Measurements from ENCODE around the gene CHD5. TPM values are rescaled to one million over a fixed set of nuclear protein-coding genes. Genes with fewer than 3 reads are reported as not detected.

CHD5 gene
- total and polyA plus RNA-seq, 2 of the 4 experiments (the other 2 are of a cell fraction), result under 0.01 to 0.09 TPM

- intact Hi-C loops (cut with micrococcal nuclease), result no loop called here
- Histone ChIP-seq H3K9me3 (ENCODE audit: control insufficient read depth, insufficient read depth, low read length) (no peaks in the 10 kb centered on the region), H3K56ac (ENCODE audit: extremely low read depth, insufficient read depth, low read length) (no peak overlapping the region), H3K4me3 (ENCODE audit: insufficient read depth, low read depth, low read length) (no peak overlapping the region), H4K91ac (ENCODE audit: insufficient read depth, low read depth, low read length) (no peak overlapping the region), H2AFZ (replicated peaks; ENCODE audit: low read length, poor library complexity) (no peak overlapping the region), H2BK20ac (ENCODE audit: low read depth, low read length) (no peak overlapping the region), H3K4ac (ENCODE audit: low read depth, low read length) (no peak overlapping the region), H2AK5ac (ENCODE audit: low read depth, low read length) (no peak overlapping the region), H3K4me2 (ENCODE audit: low read depth, low read length) (no peak overlapping the region), H2AK9ac (replicated peaks; ENCODE audit: low read depth, low read length, poor library complexity) (no peak overlapping the region), H3K9ac (ENCODE audit: low read depth, low read length) (no peak overlapping the region), H4K20me1 (ENCODE audit: insufficient read depth, low read length) (no peaks in the 10 kb centered on the region; the same call in 1 of the 2 replicates), H2BK5ac (ENCODE audit: low read depth, low read length, poor library complexity, severe bottlenecking) (no peak overlapping the region), H3K4me1 (ENCODE audit: control insufficient read depth, insufficient read depth, low read length) (no peaks in the 10 kb centered on the region), H3K36me3 (ENCODE audit: control insufficient read depth, insufficient read depth, low read length) (peaks cover 11% of the 10 kb centered on the region), H3K9me1 (ENCODE audit: insufficient read depth, low read length) (no peaks in the 10 kb centered on the region; the same call in 1 of the 2 replicates), H3K23ac (ENCODE audit: low read depth, low read length) (no peak overlapping the region), H2BK15ac (ENCODE audit: low read depth, low read length) (no peak overlapping the region), H4K8ac (ENCODE audit: low read depth in 2 of 2, low read length in 2 of 2) (no peak overlapping the region), H3K18ac (ENCODE audit: low read depth, low read length) (no peak overlapping the region), H4K5ac (ENCODE audit: low read depth, low read length) (no peak overlapping the region), H3K14ac (replicated peaks; ENCODE audit: low read depth, low read length) (no peak overlapping the region), H3K27ac (ENCODE audit: insufficient read depth, low read length) (no peak overlapping the region), H3K79me1 (ENCODE audit: low read depth in 1 of 2, low read length in 2 of 2) (no peaks in the 10 kb centered on the region; a peak in 1 of 4 replicates), H3K27me3 (ENCODE audit: control insufficient read depth, insufficient read depth, low read length) (no peaks in the 10 kb centered on the region), H2BK120ac (ENCODE audit: low read depth, low read length) (no peak overlapping the region)
- DNase-seq (no peak), ATAC-seq (ENCODE audit: low read depth) (no peak)
- POLR2A ChIA-PET (ENCODE audit: unreplicated experiment), result no interaction called here
- CTCF ChIA-PET, result no interaction called here
- WGBS, 2 experiments (ENCODE audit: extremely low coverage in 2 of 2, insufficient read length in 1 of 2), result 97% methylated on average over 9 of the region's 16 CpGs; no CpG with 5 or more reads in 1 of the 2 experiments
- BruUV-seq (replicated peaks), result no TSS peak
- no peak for TF ChIP-seq BHLHE40 (IDR thresholded peaks at IDR 0.05; ENCODE audit: low read depth, low read length)
- TF ChIP-seq CEBPB (IDR thresholded peaks at IDR 0.05; ENCODE audit: low read depth, low read length), result no peak
- no peak for TF ChIP-seq FOS (IDR thresholded peaks at IDR 0.05; ENCODE audit: low read depth, low read length)
- TF ChIP-seq RCOR1 (IDR thresholded peaks at IDR 0.05; ENCODE audit: insufficient replicate concordance, low read length), result no peak
- no peak for TF ChIP-seq SMC3 (IDR thresholded peaks at IDR 0.05; ENCODE audit: low read depth, low read length)
- no peak for TF ChIP-seq RAD21 (IDR thresholded peaks at IDR 0.05; ENCODE audit: low read length)
- TF ChIP-seq RFX5 (IDR thresholded peaks at IDR 0.05; ENCODE audit: low read depth, low read length), result no peak
- no peak for TF ChIP-seq MXI1 (IDR thresholded peaks at IDR 0.05; ENCODE audit: borderline replicate concordance, low read depth, low read length)
- TF ChIP-seq ELK1 (IDR thresholded peaks at IDR 0.05; ENCODE audit: borderline replicate concordance, low read depth, low read length), result no peak
- TF ChIP-seq MAZ (IDR thresholded peaks at IDR 0.05; ENCODE audit: borderline replicate concordance, low read depth, low read length), result no peak
- TF ChIP-seq CTCF (conservative IDR thresholded peaks at IDR 0.05; ENCODE audit: low read depth, low read length), result no peak
- in situ Hi-C loops (cut with MboI; ENCODE audit: low sequenced_read_pairs), result no loop called here
- dilution Hi-C loops (cut with HindIII; ENCODE audit: low sequenced_read_pairs, unreplicated experiment), result no loop called here
These were observed 38.4 kb upstream of the CHD5 start for GRCh38 chr1:6218375-6219164.

Measured in IMR-90 (cell line).